CD8-positive, alpha-beta memory T cell (primary cell): ENCODE data around the gene C16orf89. TPM values are rescaled to one million over a fixed set of nuclear protein-coding genes. Genes with fewer than 3 reads are reported as not detected.
A peak's percentile ranks its signal among the peaks of the same experiment; 100 is the strongest.
"Not testable (repeated sequence)": the region's sequence is repeated elsewhere in the genome, so short reads cannot be mapped to it uniquely, and the experiment has no call there.

Experiments used
- CTCF ChIA-PET: fragments of 350-600 bp; sonication (Branson Sonifier 250); formaldehyde crosslinking; loops from one replicate; lab custom pipeline; 2021; ENCODE audit warnings: antibody characterized with exemption; lab: Charles Lee
- POLR2A ChIA-PET: fragments of 350-600 bp; sonication (Branson Sonifier 250); formaldehyde crosslinking; loops from one replicate; lab custom pipeline; 2021; ENCODE audit warnings: antibody characterized with exemption; lab: Charles Lee
- DNase-seq, 5 donors: peaks; one replicate each; pipeline versions ENCODE4 v3.0.0 to v3.0.0-alpha.2; 2020 to 2022; ENCODE audit warnings: mixed read lengths in 1 of 5
- H3K27ac ChIP-seq: one replicate; pipeline ENCODE4 v1.7.0; 2013; ENCODE audit warnings: low read depth, mild to moderate bottlenecking, low read length, moderate library complexity
- H3K27me3 ChIP-seq: 2 replicates; pipeline ENCODE4 v1.7.0; 2013; ENCODE audit warnings: low read length, mild to moderate bottlenecking; ENCODE audit not compliant: insufficient read depth, poor library complexity, severe bottlenecking
- H3K36me3 ChIP-seq: 2 replicates; pipeline ENCODE4 v1.7.0; 2013; ENCODE audit warnings: mild to moderate bottlenecking, low read length, moderate library complexity; ENCODE audit not compliant: insufficient read depth
- H3K4me1 ChIP-seq: 2 replicates; pipeline ENCODE4 v1.7.0; 2013; ENCODE audit warnings: mild to moderate bottlenecking, low read length, moderate library complexity; ENCODE audit not compliant: insufficient read depth
- H3K4me3 ChIP-seq: 2 replicates; pipeline ENCODE4 v1.7.0; 2013; ENCODE audit warnings: mild to moderate bottlenecking, low read length
- H3K9me3 ChIP-seq: 2 replicates; pipeline ENCODE4 v1.7.0; 2013; ENCODE audit warnings: mild to moderate bottlenecking, low read length
- H3K27ac Mint-ChIP-seq, 8 donors: one replicate each; pipeline ENCODE4 v1.8.0; 2020 to 2021; ENCODE audit warnings: mixed read lengths in 8 of 8, mild to moderate bottlenecking in 6 of 8, inconsistent platforms in 3 of 8, moderate library complexity in 3 of 8
- H3K27me3 Mint-ChIP-seq, 2 donors: one replicate each; pipeline ENCODE4 v1.8.0; 2020 to 2021; ENCODE audit warnings: mixed read lengths in 2 of 2, mild to moderate bottlenecking in 1 of 2, moderate library complexity in 1 of 2
- H3K36me3 Mint-ChIP-seq, 3 donors: one replicate each; pipeline ENCODE4 v1.8.0; 2020 to 2021; ENCODE audit warnings: mixed read lengths in 3 of 3, inconsistent platforms in 1 of 3, mild to moderate bottlenecking in 1 of 3
- H3K4me1 Mint-ChIP-seq, 3 donors: one replicate each; pipeline ENCODE4 v1.8.0; 2020 to 2021; ENCODE audit warnings: mixed read lengths in 3 of 3, inconsistent platforms in 1 of 3, mild to moderate bottlenecking in 1 of 3
- H3K4me3 Mint-ChIP-seq, 7 donors: one replicate each; pipeline ENCODE4 v1.8.0; 2020 to 2021; ENCODE audit warnings: mixed read lengths in 7 of 7, mild to moderate bottlenecking in 6 of 7, moderate library complexity in 4 of 7, inconsistent platforms in 2 of 7
- H3K9me3 Mint-ChIP-seq, 5 donors: one replicate each; pipeline ENCODE4 v1.8.0; 2020 to 2022; ENCODE audit warnings: mixed read lengths in 5 of 5, mild to moderate bottlenecking in 3 of 5, moderate library complexity in 2 of 5, inconsistent platforms in 1 of 5
- polyA plus RNA-seq: library from polyadenylated mRNA; unstranded; fragments of 300-500 nt; fragmentation: Illumina TruSeq; gene quantifications from one replicate; pipeline ENCODE4 v1.2.3, GENCODE V29; 2021
- total RNA-seq, 2 experiments: library from RNA; stranded (reverse); gene quantifications; one replicate each; pipeline ENCODE4 v1.2.3, GENCODE V29; 2021

The C16orf89 gene
- total and polyA plus RNA-seq, 3 experiments from 2014 or later = not detected

GRCh38 chr16:5097470-5098220 lies 31.9 kb upstream of the C16orf89 start, which contains the start of gene EEF2KMT:
TSS of gene EEF2KMT (minus strand) at chr16:5097795. CDS start at chr16:5097739, 56 bp downstream.
- H3K4me3 ChIP-seq = peak within 1 kb of the TSS; percentile 50
- POLR2A ChIA-PET = interaction anchor here (0.6 kb wide), 1 partner anchor 24 kb away, joined by 3 read pairs; no protein-coding TSS in a partner anchor
- H3K4me1 Mint-ChIP-seq = peaks cover 11 to 13% (median 11%) of the 10 kb centered on the region in 3 donors
- H3K36me3 Mint-ChIP-seq, H3K9me3 ChIP-seq, H3K9me3 Mint-ChIP-seq, H3K27me3 Mint-ChIP-seq, H3K36me3 ChIP-seq, H3K4me1 ChIP-seq, H3K27me3 ChIP-seq: not testable (repeated sequence)
- peak within 1 kb of the TSS; percentile 95 to 99 (median 97) for H3K4me3 Mint-ChIP-seq
- CTCF ChIA-PET = interaction anchor here (0.7 kb wide), 1 partner anchor 363 kb away, joined by 3 read pairs; the partner anchor contains the start of genes ANKS3 and DNAAF8
- peak within 1 kb of the TSS; percentile 96 to 99 (median 98) for H3K27ac Mint-ChIP-seq
- DNase-seq = peak in 3 of 5 donors; percentile 88 to 95 (median 94)
- H3K27ac ChIP-seq = peak within 1 kb of the TSS; percentile 57

- CTCF ChIA-PET, POLR2A ChIA-PET, H3K27me3 Mint-ChIP-seq, H3K27me3 ChIP-seq, H3K9me3 Mint-ChIP-seq, H3K4me1 ChIP-seq, H3K9me3 ChIP-seq, H3K36me3 ChIP-seq: not testable (repeated sequence)
- peak overlapping the region; percentile 89 to 99 (median 96) for H3K4me3 Mint-ChIP-seq
- H3K27ac Mint-ChIP-seq = peak overlapping the region; percentile 91 to 98 (median 95)
- peaks cover 15 to 17% (median 15%) of the 10 kb centered on the region in 3 donors for H3K4me1 Mint-ChIP-seq
- peak overlapping the region; percentile 50 for H3K4me3 ChIP-seq
- peak; percentile 15 to 69 (median 32) for DNase-seq
- H3K36me3 Mint-ChIP-seq = peaks cover 0 to 10% (median 0%) of the 10 kb centered on the region in 3 donors
- peak overlapping the region; percentile 57 for H3K27ac ChIP-seq
These were observed 31.3 kb upstream of the C16orf89 start for GRCh38 chr16:5097061-5097469.

- Mint-ChIP-seq H3K27ac (peak overlapping the region; percentile 91 to 98 (median 95)), H3K4me3 (peak overlapping the region; percentile 89 to 99 (median 96)), H3K4me1 (peaks cover 17% of the 10 kb centered on the region in 3 donors), H3K36me3 (peaks cover 0 to 11% (median 0%) of the 10 kb centered on the region in 3 donors)
- H3K27me3 ChIP-seq, H3K36me3 ChIP-seq, H3K9me3 Mint-ChIP-seq, H3K4me1 ChIP-seq, H3K27me3 Mint-ChIP-seq, H3K9me3 ChIP-seq, DNase-seq, POLR2A ChIA-PET, CTCF ChIA-PET: not testable (repeated sequence)
- H3K4me3 ChIP-seq = peak overlapping the region; percentile 50
- peak overlapping the region; percentile 57 for H3K27ac ChIP-seq
These were observed 30.8 kb upstream of the C16orf89 start for GRCh38 chr16:5096437-5097060.

- H3K27me3 Mint-ChIP-seq, H3K4me3 ChIP-seq, H3K4me1 ChIP-seq, H3K27ac ChIP-seq, H3K9me3 ChIP-seq, H3K9me3 Mint-ChIP-seq, POLR2A ChIA-PET, CTCF ChIA-PET, H3K27me3 ChIP-seq, DNase-seq, H3K36me3 ChIP-seq: not testable (repeated sequence)
- Mint-ChIP-seq H3K4me3 (peak overlapping the region in 2 of 7 donors; percentile 44 to 65), H3K36me3 (peaks cover 0 to 17% (median 0%) of the 10 kb centered on the region in 3 donors), H3K4me1 (peaks cover 17% of the 10 kb centered on the region in 3 donors), H3K27ac (peak overlapping the region in 1 of 8 donors; percentile 17)
These were observed 29.5 kb upstream of the C16orf89 start for GRCh38 chr16:5095145-5095830.

- peaks cover 13 to 14% (median 14%) of the 10 kb centered on the region in 3 donors for H3K4me1 Mint-ChIP-seq
- H3K9me3 ChIP-seq, DNase-seq, H3K4me3 ChIP-seq, H3K27me3 Mint-ChIP-seq, POLR2A ChIA-PET, H3K4me1 ChIP-seq, H3K36me3 ChIP-seq, H3K9me3 Mint-ChIP-seq, H3K27ac ChIP-seq, H3K27me3 ChIP-seq, H3K4me3 Mint-ChIP-seq: not testable (repeated sequence)
- CTCF ChIA-PET = interaction anchor here (2.1 kb wide), 1 partner anchor 38 kb away, joined by 10 read pairs; no protein-coding TSS in a partner anchor
- peaks cover 0 to 31% (median 0%) of the 10 kb centered on the region in 3 donors for H3K36me3 Mint-ChIP-seq
- H3K27ac Mint-ChIP-seq = peak overlapping the region in 1 of 8 donors; percentile 86
These were observed 28.0 kb upstream of the C16orf89 start for GRCh38 chr16:5093746-5094145.

DNA sequence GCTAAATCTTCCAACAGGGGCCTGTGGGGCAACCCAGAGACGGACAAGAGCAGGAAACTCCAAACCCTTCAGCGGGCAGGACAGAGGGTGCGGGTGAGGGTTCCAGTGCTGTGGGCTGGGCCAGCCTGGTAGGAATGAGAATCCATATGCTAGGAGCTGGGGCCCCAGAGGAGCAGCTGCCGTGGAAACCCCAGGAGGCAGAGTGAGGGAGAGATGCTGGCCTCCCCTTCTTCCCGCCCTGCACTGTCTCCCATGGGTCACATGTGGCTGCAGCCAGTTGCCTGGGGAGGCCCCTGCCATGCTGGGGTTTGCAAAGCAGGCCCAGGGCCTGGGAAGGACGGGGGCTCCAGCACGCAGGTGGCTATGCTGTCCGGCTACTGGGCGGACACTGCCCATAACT lies 27.3 kb upstream of the C16orf89 start:
- H3K4me1 ChIP-seq, H3K27me3 Mint-ChIP-seq, H3K4me3 ChIP-seq, H3K9me3 Mint-ChIP-seq, H3K9me3 ChIP-seq, POLR2A ChIA-PET, H3K36me3 ChIP-seq, H3K27me3 ChIP-seq, H3K4me3 Mint-ChIP-seq, DNase-seq, H3K27ac ChIP-seq, H3K27ac Mint-ChIP-seq: not testable (repeated sequence)
- CTCF ChIA-PET = interaction anchor here (2.1 kb wide), 1 partner anchor 37 kb away, joined by 10 read pairs; no protein-coding TSS in a partner anchor
- H3K36me3 Mint-ChIP-seq = peaks cover 0 to 36% (median 0%) of the 10 kb centered on the region in 3 donors
- peaks cover 12 to 13% (median 13%) of the 10 kb centered on the region in 3 donors for H3K4me1 Mint-ChIP-seq

GRCh38 chr16:5090592-5090991 lies 24.8 kb upstream of the C16orf89 start:
- H3K9me3 ChIP-seq = not testable (repeated sequence)

More at GRCh38 chr16:5090592-5090991, 24.8 kb upstream of the C16orf89 start:
- not testable (repeated sequence) for H3K36me3 ChIP-seq, H3K27me3 Mint-ChIP-seq, H3K27me3 ChIP-seq, H3K9me3 Mint-ChIP-seq, H3K27ac Mint-ChIP-seq, H3K4me1 ChIP-seq, H3K4me1 Mint-ChIP-seq, H3K4me3 Mint-ChIP-seq, DNase-seq, H3K4me3 ChIP-seq, H3K27ac ChIP-seq
- H3K36me3 Mint-ChIP-seq = peaks cover 0 to 48% (median 0%) of the 10 kb centered on the region in 3 donors
- CTCF ChIA-PET = interaction anchor here (1.5 kb wide), 1 partner anchor 14 kb away, joined by 3 read pairs; no protein-coding TSS in a partner anchor
- POLR2A ChIA-PET = interaction anchor here (0.6 kb wide), 1 partner anchor 33 kb away, joined by 3 read pairs; no protein-coding TSS in a partner anchor
